GM18499 (cell line): ENCODE data around the gene SPOCK3.
"Not testable (repeated sequence)": the region's sequence is repeated elsewhere in the genome, so short reads cannot be mapped to it uniquely, and the experiment has no call there.

Experiments used
- ATAC-seq: cut with Tn5 transposase; IDR thresholded peaks from one replicate; pipeline ENCODE4 v1.9.1; 2021; ENCODE audit warnings: moderate number of reproducible peaks; ENCODE audit not compliant: insufficient read depth, unreplicated experiment

Gene SPOCK3

DNA sequence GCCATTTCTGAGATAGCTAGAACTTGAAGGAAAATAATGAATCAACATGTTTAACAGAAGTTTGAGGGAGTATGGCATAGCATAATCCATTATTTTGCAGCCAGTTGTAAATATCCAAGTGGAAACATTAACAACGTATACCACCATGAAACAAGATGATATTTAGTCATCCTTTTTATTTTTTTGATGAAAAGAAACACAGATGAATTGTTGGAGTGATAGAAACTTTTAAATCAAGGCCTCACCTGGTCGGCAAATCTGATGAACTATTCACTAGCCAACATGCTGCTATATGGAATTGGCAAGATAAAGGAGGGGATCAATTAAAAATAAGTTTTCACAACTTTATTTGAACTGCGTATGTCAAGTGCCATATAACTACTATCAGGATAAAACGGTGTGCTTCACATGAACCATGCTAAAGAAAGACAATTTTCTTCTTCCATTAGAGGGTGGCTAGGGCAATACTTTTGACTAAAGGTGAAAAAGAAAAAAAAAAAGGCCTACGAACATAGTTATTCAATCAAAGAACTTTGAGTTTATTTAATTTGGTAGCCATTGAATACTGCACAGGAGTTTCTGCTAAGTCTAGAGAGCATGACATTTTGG lies 510.7 kb downstream of the SPOCK3 start:
- no peak for ATAC-seq

DNA sequence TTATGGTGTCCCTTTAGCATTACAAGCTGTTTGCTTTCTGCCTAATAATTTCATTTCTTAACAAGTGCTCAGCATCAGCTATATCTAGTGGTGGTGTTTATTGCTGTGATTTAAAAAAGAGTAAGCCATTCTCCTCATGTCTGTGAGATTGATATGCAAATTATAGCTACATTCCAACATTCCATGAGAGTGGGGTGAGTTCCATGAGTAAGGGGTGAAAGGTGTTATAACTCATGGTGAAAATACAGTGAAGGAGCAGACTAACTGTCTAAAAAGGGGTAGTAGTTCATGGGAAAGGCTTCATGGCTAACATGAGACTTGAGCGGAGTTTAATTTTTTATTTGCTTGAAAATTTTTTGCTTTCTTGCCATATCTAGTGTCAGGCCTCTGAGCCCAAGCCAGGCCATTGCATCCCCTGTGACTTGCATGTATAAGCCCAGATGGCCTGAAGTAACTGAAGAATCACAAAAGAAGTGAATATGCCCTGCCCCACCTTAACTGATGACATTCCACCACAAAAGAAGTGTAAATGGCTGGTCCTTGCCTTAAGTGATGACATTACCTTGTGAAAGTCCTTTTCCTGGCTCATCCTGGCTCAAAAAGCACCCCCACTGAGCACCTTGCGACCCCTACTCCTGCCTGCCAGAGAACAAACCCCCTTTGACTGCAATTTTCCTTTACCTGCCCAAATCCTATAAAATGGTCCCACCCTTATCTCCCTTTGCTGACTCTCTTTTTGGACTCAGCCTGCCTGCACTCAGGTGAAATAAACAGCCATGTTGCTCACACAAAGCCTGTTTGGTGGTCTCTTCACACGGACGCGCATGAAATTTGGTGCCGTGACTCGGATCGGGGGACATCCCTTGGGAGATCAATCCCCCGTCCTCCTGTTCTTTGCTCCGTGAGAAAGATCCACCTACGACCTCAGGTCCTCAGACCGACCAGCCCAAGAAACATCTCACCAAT lies 518.3 kb downstream of the SPOCK3 start:
- ATAC-seq: not testable (repeated sequence)

- no peak for ATAC-seq
These were observed 533.7 kb downstream of the SPOCK3 start for GRCh38 chr4:166700592-166700991.

GRCh38 chr4:166688835-166689234 lies 545.5 kb downstream of the SPOCK3 start:
- no peak for ATAC-seq

DNA sequence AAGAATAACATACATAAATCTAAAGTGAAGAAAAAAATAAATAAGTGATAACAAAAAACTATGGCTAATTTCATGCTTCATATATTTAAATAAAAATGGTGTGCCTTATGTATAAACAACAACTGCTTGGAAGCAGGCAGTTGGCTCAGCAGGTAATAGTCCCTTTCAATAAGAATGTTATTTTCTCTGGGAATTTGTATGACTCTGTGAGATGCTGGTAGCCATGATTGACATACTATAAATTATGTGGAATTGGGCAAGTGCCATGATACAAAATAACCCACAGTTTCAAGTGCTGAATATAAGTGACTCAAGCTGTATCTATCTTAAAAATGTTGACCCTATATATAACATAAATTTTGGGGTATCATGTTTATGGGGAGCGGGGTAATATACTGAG lies 546.5 kb downstream of the SPOCK3 start:
- no peak for ATAC-seq
